NCI-H146 treated with DMSO at 0.1 percent for 48 hours (cell line): ENCODE data around the gene ALG8.
"Not testable (repeated sequence)": the region's sequence is repeated elsewhere in the genome, so short reads cannot be mapped to it uniquely, and the experiment has no call there.

Experiments
- DNase-seq: peaks from one replicate; lab custom pipeline; 2025; ENCODE audit not compliant: unreplicated experiment; lab: John Stamatoyannopoulos, UW

Gene ALG8

DNA sequence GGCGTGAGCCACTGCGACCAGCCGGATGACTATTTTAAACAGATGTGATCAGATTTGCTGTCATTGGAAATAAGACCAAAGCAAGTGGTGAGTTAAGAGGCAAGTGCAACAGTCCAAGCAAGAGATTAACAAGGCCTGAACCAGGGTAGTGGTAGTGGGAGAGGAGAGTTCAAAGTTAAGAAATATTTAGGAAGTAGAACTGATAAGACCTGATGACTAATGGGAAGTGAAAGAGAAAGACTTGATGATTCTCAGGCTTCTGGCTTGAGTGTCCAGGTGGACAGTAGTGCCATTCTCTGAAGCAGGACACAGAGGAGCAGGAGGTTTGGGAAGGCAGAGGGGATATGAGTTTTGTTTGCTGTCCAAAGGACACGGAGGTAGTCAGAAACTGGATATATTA is 67.0 kb downstream of the ALG8 start:
- no peak for DNase-seq

DNA sequence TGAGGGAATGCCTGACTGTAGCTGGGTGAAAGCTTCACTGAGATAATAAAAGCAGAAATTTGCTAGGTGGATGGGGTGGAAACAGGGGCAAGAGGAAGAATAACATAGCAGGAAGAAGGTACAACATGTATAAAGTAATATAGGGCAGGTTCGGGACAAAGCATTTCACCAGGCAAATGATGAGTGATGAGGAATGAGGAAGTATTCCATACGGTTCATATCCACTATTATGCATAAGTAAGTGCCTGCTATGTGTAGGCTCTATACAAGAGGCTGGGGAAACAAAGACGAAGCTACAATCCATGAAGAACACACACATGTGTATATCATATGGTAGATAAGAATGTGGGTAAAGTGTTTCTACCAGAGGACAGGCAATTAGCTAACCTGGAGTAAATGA is 67.7 kb downstream of the ALG8 start:
- no peak for DNase-seq

DNA sequence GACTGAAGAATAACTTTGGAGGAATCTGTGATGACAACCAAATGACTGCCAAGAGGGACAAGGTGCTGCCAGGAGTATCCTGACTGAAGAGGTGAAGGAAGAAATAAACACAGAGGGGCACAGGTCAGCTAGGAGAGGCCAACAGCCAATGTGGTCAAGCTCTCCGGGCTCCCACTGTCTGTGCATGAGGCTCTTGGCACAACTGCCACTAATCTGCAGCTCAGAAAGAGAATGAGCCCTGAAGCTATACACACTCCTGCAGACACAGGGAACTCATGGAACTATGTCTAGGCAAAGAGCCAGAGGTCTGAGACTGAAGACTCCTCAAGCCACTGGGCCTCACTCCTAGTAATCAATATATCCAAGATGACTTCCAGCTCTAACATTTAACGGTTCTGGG is 68.8 kb downstream of the ALG8 start:
- no peak for DNase-seq

- no peak for DNase-seq
Measured at GRCh38 chr11:78069465-78069864, 70.0 kb downstream of the ALG8 start.

DNA sequence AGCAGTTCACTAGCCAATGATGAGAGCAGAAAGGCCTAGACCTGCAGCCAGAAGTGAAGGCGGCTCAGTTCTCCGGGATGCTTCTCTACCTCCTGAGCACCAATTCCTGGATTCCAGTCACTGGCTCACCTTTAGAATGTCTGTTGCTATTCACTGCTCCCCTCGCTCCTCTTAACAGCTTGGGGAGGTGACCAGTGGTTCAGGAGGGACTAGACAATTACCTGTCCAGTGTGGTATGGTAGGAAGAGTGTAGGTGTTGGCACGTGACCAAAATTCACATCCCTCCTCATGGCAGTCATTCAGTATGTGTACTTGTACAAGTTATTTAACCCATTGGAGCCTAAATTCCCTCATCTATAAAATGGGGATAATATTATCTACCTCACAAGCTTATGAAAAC is 71.7 kb downstream of the ALG8 start:
- DNase-seq = no peak

DNA sequence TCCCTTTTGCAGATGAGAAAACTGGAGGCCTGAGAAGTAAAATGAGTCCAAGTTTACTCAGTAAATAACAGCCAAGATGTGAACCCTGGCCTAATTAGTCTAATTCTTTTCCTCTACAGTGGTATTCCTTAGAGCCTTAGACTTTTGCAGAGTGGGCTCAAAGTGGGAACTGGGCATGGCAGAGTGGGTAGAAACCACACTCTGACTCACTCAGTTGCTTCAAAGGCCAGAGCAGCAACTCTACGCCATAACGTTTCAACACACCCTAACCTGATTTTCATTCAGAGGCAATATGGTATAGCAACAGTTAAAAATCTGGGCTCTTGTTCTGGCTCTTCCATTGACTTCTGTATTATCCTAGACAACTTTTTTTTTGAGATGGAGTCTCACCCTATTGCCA is 73.0 kb downstream of the ALG8 start:
- no peak for DNase-seq

GRCh38 chr11:78065203-78065602 is 74.2 kb downstream of the ALG8 start:
- DNase-seq = no peak

GRCh38 chr11:78063440-78064181 is 75.8 kb downstream of the ALG8 start, which contains the start of gene THRSP:
Gene THRSP (plus strand): TSS chr11:78063861. CDS start chr11:78063882, 21 bp downstream.
- DNase-seq = no peak

DNA sequence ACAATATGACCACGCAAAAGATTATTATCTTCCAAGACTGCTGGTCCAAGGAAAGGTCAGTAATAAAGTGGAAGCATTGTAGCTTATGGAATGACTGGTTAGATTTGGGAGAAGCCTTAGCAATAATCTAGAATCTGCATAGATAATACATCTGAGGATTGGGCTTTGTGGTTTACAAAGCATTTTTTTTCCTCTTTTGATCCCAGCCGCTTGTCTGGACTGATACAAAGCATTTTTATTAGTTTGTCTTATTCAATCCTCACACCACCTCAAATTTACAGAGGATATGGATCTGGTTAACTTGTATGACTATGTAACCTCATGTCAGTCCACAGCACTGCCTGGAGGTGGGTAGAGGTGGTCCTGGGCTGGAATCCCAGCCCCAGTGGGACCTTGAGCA is 76.8 kb downstream of the ALG8 start:
- no peak for DNase-seq

GRCh38 chr11:78061921-78062311 is 77.5 kb downstream of the ALG8 start:
- DNase-seq = no peak

- DNase-seq = no peak
Measured at GRCh38 chr11:78061088-78061920, 78.1 kb downstream of the ALG8 start.

GRCh38 chr11:78060533-78060932 is 78.9 kb downstream of the ALG8 start:
- DNase-seq = no peak

DNA sequence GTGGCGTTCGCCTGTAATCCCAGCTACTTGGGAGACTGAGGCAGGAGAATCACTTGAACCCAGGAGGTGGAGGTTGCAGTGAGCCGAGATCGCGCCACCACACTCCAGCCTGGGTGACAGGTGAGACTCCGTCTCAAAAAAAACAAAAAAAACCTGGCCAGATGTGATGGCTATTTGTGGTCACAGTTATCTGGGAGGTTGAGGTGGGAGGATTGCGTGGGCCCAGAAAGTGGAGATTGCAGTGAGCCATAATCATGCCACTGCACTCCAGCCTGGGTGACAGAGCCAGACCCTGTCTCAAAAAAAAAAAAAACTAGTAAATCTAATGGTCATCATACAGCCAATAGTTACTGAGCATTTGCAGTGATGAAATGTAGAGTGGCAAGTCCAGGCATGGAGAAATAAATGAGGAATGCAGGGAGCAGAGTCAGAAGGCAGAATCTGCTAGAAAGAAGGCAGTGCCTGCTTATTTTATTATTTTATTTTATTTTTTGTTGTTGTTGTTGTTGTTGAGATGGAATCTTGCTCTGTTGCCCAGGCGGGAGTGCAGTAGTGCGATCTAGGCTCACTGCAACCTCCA is 79.6 kb downstream of the ALG8 start:
- not testable (repeated sequence) for DNase-seq

GRCh38 chr11:78057462-78058055 is 81.9 kb downstream of the ALG8 start:
- no peak for DNase-seq

DNA sequence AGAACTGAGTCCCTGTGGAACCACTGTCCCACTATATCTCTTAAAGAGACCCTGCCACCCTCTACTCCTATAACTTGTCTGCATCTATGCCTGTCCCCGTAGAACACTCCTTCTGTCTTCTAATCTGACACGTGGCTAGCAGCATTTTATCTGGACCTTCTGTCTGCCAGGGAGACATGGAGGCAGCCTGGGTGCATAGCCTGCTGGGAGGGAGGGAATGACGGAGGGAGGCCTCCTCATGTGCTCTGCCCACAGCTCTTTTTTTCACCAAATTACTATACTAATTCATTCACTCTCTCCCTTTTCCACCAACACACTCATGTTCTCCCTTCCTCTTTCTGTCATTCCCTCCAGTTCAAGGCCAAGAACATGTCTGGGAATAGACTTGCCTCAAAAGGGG is 83.3 kb downstream of the ALG8 start:
- no peak for DNase-seq

DNA sequence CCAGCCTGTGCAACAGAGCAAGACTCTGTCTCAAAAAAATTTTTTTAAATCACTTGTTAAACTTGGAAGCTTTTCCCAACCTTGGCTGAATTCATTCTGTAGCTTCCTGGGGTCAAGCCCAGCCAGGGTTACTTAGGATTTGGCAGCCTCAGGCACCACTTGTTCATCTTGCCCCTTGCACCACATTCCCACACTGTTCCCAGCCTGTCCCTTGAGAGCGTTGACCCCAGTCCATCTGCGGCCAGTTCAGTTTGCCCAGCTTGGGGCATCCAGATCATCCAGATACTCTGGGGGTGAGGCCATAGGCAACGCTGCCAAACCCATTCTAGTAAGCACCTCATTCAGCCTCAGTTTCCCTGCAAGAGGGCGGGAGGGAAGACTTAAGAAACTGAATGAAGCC is 84.5 kb downstream of the ALG8 start:
- DNase-seq = no peak

- no peak for DNase-seq
Measured at GRCh38 chr11:78050964-78051831, 88.2 kb downstream of the ALG8 start.
